AG04450 (cell line): ENCODE measurements around the gene UPF3A. TPM values are rescaled to one million over a fixed set of nuclear protein-coding genes. Genes with fewer than 3 reads are reported as not detected.

Source experiments
- CTCF ChIA-PET: fragments of 300-600, 350-600 bp; formaldehyde crosslinking; extraction: SDS; loops from one replicate; lab custom pipeline; 2022; ENCODE audit warnings: antibody characterized with exemption, inconsistent platforms; lab: Charles Lee
- POLR2A ChIA-PET: fragments of 350-600 bp; formaldehyde crosslinking; extraction: SDS; loops from one replicate; lab custom pipeline; 2021; ENCODE audit warnings: antibody characterized with exemption, inconsistent platforms; lab: Yijun Ruan, JAX
- DNase-seq: peaks from one replicate; pipeline ENCODE4 v3.0.0-alpha.2; 2011; ENCODE audit warnings: low read depth, low spot score
- H3K27ac ChIP-seq: one replicate; pipeline ENCODE4 v1.5.1; 2012; ENCODE audit warnings: low read depth, low read length, control low read depth
- H3K27me3 ChIP-seq: one replicate; pipeline ENCODE4 v1.6.0; 2012; ENCODE audit warnings: low read length; ENCODE audit not compliant: control insufficient read depth, insufficient read depth
- H3K4me3 ChIP-seq: 2 replicates; pipeline ENCODE4 v1.5.1; 2011; ENCODE audit warnings: mild to moderate bottlenecking, low read depth, low read length, control low read depth
- H3K9me3 ChIP-seq: 2 replicates; pipeline ENCODE4 v1.5.1; 2012; ENCODE audit warnings: low read length; ENCODE audit not compliant: control insufficient read depth, insufficient read depth
- polyA plus RNA-seq: library from polyadenylated mRNA; depleted of rRNA; stranded (reverse); fragments of >200 nt; gene quantifications from 2 replicates; pipeline ENCODE4 v1.2.3, GENCODE V29; 2011
- TF ChIP-seq, protein P1 (sequence below): IDR thresholded peaks from 2 replicates; pipeline ENCODE4 v1.5.1; 2011; ENCODE audit warnings: low read depth, low read length, control low read depth, inconsistent platforms

UPF3A gene
- polyA plus RNA-seq, 1 experiment = 60.3 TPM

- peak; percentile 85 for DNase-seq
- no peaks in the 10 kb centered on the region for H3K9me3 ChIP-seq
- ChIA-PET CTCF (no interaction called here), POLR2A (interaction anchor here (1.0 to 1.1 kb wide), 3 partner anchors 9 to 38 kb away, joined by 3 to 4 read pairs (median 4); partner anchors contain the start of gene UPF3A)
- no peaks in the 10 kb centered on the region for H3K27me3 ChIP-seq
- H3K4me3 ChIP-seq = no peak overlapping the region
- TF ChIP-seq, protein P1, sequence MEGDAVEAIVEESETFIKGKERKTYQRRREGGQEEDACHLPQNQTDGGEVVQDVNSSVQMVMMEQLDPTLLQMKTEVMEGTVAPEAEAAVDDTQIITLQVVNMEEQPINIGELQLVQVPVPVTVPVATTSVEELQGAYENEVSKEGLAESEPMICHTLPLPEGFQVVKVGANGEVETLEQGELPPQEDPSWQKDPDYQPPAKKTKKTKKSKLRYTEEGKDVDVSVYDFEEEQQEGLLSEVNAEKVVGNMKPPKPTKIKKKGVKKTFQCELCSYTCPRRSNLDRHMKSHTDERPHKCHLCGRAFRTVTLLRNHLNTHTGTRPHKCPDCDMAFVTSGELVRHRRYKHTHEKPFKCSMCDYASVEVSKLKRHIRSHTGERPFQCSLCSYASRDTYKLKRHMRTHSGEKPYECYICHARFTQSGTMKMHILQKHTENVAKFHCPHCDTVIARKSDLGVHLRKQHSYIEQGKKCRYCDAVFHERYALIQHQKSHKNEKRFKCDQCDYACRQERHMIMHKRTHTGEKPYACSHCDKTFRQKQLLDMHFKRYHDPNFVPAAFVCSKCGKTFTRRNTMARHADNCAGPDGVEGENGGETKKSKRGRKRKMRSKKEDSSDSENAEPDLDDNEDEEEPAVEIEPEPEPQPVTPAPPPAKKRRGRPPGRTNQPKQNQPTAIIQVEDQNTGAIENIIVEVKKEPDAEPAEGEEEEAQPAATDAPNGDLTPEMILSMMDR = no peak
- peak overlapping the region; percentile 68 for H3K27ac ChIP-seq
These were observed 38.1 kb downstream of the UPF3A start for GRCh38 chr13:114319441-114319913.

- ChIA-PET CTCF (no interaction called here), POLR2A (interaction anchor here (1.1 kb wide), 2 partner anchors 9 to 22 kb away, joined by 3 to 4 read pairs; no protein-coding TSS in a partner anchor)
- Histone ChIP-seq H3K9me3 (no peaks in the 10 kb centered on the region), H3K27me3 (no peaks in the 10 kb centered on the region), H3K4me3 (peak overlapping the region; percentile 27; the same call in 1 of the 2 replicates), H3K27ac (peak overlapping the region; percentile 68)
- DNase-seq = no peak
- TF ChIP-seq, protein P1 = no peak
These were observed 38.7 kb downstream of the UPF3A start for GRCh38 chr13:114320065-114320464.

DNA sequence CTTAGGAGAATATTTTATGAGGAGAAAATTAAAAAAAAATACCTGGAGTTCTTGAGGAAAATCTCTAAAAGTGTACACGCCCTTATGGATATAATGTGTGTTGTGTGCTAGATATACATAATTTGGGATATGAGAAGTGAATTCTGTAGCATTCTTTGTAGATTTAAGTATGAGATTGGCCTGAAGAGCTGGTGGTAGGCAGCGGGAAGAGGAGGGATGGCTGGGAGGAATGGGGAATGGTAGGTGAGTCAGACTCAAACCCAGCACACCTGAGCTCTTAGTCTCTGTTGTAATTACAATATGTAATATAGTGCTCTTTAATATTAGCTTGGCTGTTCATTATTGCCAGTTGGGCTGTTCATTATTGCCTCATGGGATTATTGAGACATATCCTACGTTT is 39.9 kb downstream of the UPF3A start:
- ChIA-PET CTCF (interaction anchor here (1.2 kb wide), 1 partner anchor 18 kb away, joined by 9 read pairs; no protein-coding TSS in a partner anchor), POLR2A (no interaction called here)
- no peak overlapping the region for H3K27ac ChIP-seq
- TF ChIP-seq, protein P1 = no peak
- DNase-seq = no peak
- H3K27me3 ChIP-seq = no peaks in the 10 kb centered on the region
- H3K9me3 ChIP-seq = no peaks in the 10 kb centered on the region
- H3K4me3 ChIP-seq = no peak overlapping the region

- Histone ChIP-seq H3K4me3 (no peak overlapping the region), H3K27ac (no peak overlapping the region), H3K27me3 (no peaks in the 10 kb centered on the region), H3K9me3 (no peaks in the 10 kb centered on the region)
- DNase-seq = no peak
- TF ChIP-seq, protein P1 = no peak
- ChIA-PET CTCF (no interaction called here), POLR2A (no interaction called here)
These were observed 41.9 kb downstream of the UPF3A start for GRCh38 chr13:114323349-114323748.

DNA sequence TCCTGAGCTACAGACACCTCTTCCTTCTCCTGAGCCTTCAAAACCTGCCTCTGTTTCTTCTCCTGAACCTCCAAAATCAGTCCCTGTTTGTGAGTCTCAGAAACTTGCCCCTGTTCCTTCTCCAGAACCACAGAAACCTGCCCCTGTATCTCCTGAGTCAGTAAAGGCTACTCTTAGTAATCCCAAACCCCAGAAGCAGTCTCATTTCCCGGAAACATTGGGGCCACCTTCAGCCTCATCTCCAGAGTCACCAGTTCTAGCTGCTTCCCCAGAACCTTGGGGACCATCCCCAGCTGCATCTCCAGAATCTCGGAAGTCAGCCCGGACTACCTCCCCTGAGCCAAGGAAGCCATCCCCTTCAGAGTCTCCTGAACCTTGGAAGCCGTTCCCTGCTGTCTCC is 42.9 kb downstream of the UPF3A start:
- H3K27ac ChIP-seq = no peak overlapping the region
- no peaks in the 10 kb centered on the region for H3K9me3 ChIP-seq
- no peaks in the 10 kb centered on the region for H3K27me3 ChIP-seq
- TF ChIP-seq, protein P1 = no peak
- POLR2A ChIA-PET = no interaction called here
- CTCF ChIA-PET = interaction anchor here (1.5 kb wide), 1 partner anchor 10 kb away, joined by 3 read pairs; no protein-coding TSS in a partner anchor
- DNase-seq = no peak
- no peak overlapping the region for H3K4me3 ChIP-seq
